ENCODE data around the gene PUDP. TPM values are rescaled to one million over a fixed set of nuclear protein-coding genes. Genes with fewer than 3 reads are reported as not detected.

PUDP gene
- total and polyA plus RNA-seq, 2 experiments from 2014 or later = 22.6 to 32.8 TPM

- H3K9me2 ChIP-seq (replicated peaks; ENCODE audit: insufficient read depth) = no peaks in the 10 kb centered on the region
- H3K36me3 ChIP-seq (replicated peaks; ENCODE audit: insufficient read depth, low read depth) = no peaks in the 10 kb centered on the region
- no peak overlapping the region for H2AFZ ChIP-seq
- peaks cover 6% of the 10 kb centered on the region for H3K4me1 ChIP-seq (ENCODE audit: insufficient read depth)
- no peaks in the 10 kb centered on the region for H3K27me3 ChIP-seq
- peak overlapping the region; percentile 22 for H3K27ac ChIP-seq
- DNase-seq (ENCODE audit: low spot score) = no peak
- H3K4me2 ChIP-seq = peak overlapping the region; percentile 21
- H3K9me3 ChIP-seq (ENCODE audit: low read depth) = no peaks in the 10 kb centered on the region
- 72% methylated on average over 9 of the region's 9 CpGs for WGBS (ENCODE audit: low lambda C conversion rate, missing lambda C conversion rate)
- no peaks in the 10 kb centered on the region for H3K79me2 ChIP-seq
- no peaks in the 10 kb centered on the region for H4K20me1 ChIP-seq (ENCODE audit: insufficient read depth, poor library complexity, severe bottlenecking)
- no peak overlapping the region for H3K4me3 ChIP-seq
- TF ChIP-seq CTCF (IDR thresholded peaks at IDR 0.05; ENCODE audit: poor library complexity) (peak; percentile 20), EZH2 (IDR thresholded peaks at IDR 0.05; ENCODE audit: borderline replicate concordance) (no peak), EZH2phosphoT487 (IDR thresholded peaks at IDR 0.05; ENCODE audit: low read depth, severe bottlenecking, unreplicated experiment) (no peak)
These were observed 73.6 kb downstream of the PUDP start for GRCh38 chrX:7074148-7074907.

- Histone ChIP-seq H3K36me3 (replicated peaks; ENCODE audit: insufficient read depth, low read depth) (no peaks in the 10 kb centered on the region), H3K9me3 (ENCODE audit: low read depth) (no peaks in the 10 kb centered on the region), H3K79me2 (no peaks in the 10 kb centered on the region), H3K4me1 (ENCODE audit: insufficient read depth) (peaks cover 6% of the 10 kb centered on the region), H3K9me2 (replicated peaks; ENCODE audit: insufficient read depth) (no peaks in the 10 kb centered on the region), H3K27ac (no peak overlapping the region), H3K4me2 (no peak overlapping the region), H2AFZ (no peak overlapping the region), H4K20me1 (ENCODE audit: insufficient read depth, poor library complexity, severe bottlenecking) (no peaks in the 10 kb centered on the region), H3K27me3 (no peaks in the 10 kb centered on the region), H3K4me3 (no peak overlapping the region)
- no peak for DNase-seq (ENCODE audit: low spot score)
- 58% methylated on average over 3 of the region's 3 CpGs for WGBS (ENCODE audit: low lambda C conversion rate, missing lambda C conversion rate)
- TF ChIP-seq EZH2phosphoT487 (IDR thresholded peaks at IDR 0.05; ENCODE audit: low read depth, severe bottlenecking, unreplicated experiment) (no peak), EZH2 (IDR thresholded peaks at IDR 0.05; ENCODE audit: borderline replicate concordance) (no peak), CTCF (IDR thresholded peaks at IDR 0.05; ENCODE audit: poor library complexity) (no peak)
These were observed 74.6 kb downstream of the PUDP start for GRCh38 chrX:7073336-7073735.

- Histone ChIP-seq H3K36me3 (replicated peaks; ENCODE audit: insufficient read depth, low read depth) (no peaks in the 10 kb centered on the region), H2AFZ (no peak overlapping the region), H3K9me3 (ENCODE audit: low read depth) (no peaks in the 10 kb centered on the region), H3K79me2 (no peaks in the 10 kb centered on the region), H4K20me1 (ENCODE audit: insufficient read depth, poor library complexity, severe bottlenecking) (no peaks in the 10 kb centered on the region), H3K4me1 (ENCODE audit: insufficient read depth) (peaks cover 6% of the 10 kb centered on the region), H3K9me2 (replicated peaks; ENCODE audit: insufficient read depth) (no peaks in the 10 kb centered on the region), H3K27me3 (no peaks in the 10 kb centered on the region), H3K27ac (no peak overlapping the region), H3K4me3 (no peak overlapping the region), H3K4me2 (no peak overlapping the region)
- no peak for TF ChIP-seq CTCF (IDR thresholded peaks at IDR 0.05; ENCODE audit: poor library complexity)
- TF ChIP-seq EZH2phosphoT487 (IDR thresholded peaks at IDR 0.05; ENCODE audit: low read depth, severe bottlenecking, unreplicated experiment) = no peak
- TF ChIP-seq EZH2 (IDR thresholded peaks at IDR 0.05; ENCODE audit: borderline replicate concordance) = no peak
- 88% methylated on average over 7 of the region's 7 CpGs for WGBS (ENCODE audit: low lambda C conversion rate, missing lambda C conversion rate)
- no peak for DNase-seq (ENCODE audit: low spot score)
These were observed 75.1 kb downstream of the PUDP start for GRCh38 chrX:7072856-7073255.
